GF-D8 (cell line): ENCODE results near the gene EID1.
"Not testable (repeated sequence)": the region's sequence is repeated elsewhere in the genome, so short reads cannot be mapped to it uniquely, and the experiment has no call there.

Experiments
- DNase-seq: peaks from one replicate; lab custom pipeline; 2025; lab: John Stamatoyannopoulos, UW

EID1 gene, protein sequence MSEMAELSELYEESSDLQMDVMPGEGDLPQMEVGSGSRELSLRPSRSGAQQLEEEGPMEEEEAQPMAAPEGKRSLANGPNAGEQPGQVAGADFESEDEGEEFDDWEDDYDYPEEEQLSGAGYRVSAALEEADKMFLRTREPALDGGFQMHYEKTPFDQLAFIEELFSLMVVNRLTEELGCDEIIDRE

DNA sequence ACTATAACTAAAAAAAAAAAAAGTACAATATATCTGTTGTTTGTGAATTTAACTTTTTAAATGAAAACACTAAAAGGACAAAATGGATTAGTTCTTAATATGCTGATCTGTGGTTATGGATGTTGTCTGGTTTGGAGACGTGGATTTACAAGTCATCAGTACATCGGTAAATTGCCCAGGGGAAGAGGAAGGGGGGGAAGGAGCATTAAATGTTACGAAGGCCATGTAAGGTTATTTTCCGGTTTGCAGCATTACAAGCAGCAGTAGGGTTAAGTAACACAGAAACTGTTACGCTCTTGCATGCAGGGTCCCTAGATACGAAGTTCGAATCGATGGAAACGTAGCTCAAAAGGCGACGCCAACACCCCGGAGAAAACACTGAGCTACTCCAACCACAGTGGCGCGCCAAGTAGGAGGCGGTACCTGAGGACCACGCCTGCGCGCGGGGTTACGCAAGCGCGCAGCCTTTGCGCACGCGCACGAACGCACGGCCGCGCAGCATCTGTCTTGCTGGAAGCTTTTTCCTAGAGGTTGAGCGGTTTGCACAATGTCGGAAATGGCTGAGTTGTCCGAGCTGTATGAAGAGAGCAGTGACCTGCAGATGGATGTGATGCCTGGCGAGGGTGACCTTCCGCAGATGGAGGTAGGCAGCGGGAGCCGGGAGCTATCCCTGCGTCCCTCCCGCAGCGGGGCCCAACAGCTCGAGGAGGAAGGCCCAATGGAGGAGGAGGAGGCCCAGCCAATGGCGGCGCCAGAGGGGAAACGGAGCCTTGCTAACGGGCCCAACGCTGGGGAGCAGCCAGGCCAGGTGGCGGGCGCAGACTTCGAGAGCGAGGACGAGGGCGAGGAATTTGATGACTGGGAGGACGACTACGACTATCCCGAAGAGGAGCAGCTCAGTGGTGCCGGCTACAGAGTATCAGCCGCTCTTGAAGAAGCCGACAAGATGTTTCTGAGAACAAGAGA is at the start of gene EID1:
Gene EID1 (plus strand): TSS at position 505 of the 966 bp plus-strand sequence. CDS start 43 bp downstream, at position 548.
- DNase-seq: peak; percentile 62

DNA sequence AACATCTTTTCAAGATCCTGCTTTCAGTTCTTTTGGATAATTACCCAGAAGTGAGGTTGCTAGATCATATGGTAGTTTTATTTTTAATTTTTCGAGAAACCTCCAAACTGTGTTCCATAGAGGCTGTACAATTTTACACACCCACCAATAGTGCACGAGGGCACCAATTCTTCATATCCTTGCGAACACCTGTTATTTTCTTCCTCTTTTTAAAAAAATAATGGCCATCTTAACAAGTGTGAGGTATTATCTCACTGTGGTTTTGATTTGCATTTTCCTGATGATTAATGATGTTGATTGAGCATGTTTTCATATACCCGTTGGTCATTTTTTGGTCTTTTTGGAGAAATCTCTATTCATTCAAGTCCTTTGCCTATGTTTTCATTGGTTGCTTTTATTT is 49.5 kb upstream of the EID1 start:
- no peak for DNase-seq

DNA sequence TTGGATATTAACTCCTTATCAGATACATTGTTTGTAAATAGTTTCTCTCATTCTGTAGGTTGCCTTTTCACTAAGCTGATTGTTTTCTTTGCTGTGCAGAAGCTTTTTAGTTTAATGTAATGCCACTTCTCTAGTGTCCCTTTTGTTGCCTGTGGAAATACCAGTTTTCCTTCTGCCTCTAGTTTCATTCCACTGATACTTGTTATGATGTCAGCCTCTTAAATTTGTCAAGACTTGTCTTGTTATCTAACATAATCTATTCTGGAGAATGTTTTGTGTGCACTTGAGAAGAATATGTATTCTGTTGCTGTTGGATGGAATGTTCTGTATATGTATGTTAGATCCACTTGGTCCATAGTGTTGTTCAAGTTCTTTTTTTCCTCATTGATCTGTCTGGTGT is 49.0 kb upstream of the EID1 start:
- DNase-seq: no peak

DNA sequence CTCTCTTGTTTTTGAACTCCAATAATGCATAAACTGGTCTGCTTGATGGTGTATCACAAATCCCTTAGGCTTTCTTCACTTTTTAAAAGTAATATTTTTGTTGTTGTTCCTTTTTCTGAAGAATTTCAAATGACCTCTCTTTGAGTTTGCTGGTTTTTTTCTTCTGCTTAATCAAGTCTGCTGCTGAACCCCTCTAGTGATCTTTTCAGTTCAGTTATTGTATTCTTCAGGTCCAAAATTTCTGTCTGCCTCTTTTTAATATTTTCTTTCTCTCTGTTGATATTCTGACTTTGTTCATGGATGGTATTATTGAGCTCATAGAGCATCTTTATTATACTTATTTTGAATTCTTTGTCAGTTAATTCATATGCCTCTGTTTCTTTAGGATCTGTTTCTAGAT is 45.3 kb upstream of the EID1 start:
- no peak for DNase-seq

DNA sequence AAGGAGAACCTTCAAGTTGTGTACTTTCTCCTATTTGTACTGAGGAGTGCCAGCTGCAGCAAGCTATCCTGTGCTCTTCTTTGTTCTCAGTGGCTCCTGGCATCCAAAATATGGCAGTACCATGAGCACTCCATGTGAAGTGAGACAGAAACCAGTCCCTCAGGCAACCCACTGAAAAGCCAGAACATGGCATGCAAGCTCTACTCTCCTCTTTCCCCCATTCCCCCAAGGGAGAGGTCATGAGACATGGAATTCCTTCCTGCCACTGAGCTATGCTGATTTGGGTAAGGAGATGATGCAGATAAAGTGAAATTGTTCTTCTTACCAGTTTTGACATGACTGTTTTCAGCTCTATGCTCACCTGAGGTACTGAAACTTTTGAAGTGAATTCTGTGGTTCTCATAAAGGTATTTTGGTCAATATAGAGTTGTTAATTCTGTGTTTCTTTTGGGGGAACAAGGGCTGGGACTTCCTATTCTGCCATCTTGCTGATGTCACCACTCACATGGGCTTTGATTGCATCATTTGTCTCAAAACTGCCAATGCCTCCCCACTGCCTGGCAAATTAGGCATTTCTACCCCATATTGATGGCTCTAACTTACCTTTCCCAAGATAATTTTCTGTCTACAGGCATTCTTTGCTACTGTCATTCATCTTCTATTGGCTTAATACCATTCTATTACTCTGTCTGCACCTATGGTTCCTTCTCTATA is 44.3 kb upstream of the EID1 start:
- no peak for DNase-seq

DNA sequence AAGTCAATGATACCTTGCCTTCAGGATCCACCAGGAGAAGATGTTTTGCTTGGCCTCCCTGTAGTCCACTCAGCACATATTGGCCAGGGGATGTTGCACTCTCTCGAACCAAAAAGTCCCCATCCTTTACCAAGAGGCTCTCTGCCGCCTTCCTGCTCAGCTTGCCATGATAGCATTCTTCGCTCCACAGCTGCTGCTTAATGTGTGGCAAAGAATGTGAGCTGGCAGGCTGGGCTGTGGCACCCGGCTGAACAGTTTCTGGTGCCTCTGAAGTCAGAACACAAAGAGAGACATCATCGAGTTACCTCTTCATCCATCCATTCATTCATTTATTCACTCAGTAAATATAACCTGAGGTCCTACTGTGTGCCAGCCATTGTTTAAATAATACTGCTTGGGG is 43.2 kb upstream of the EID1 start:
- DNase-seq: no peak

DNA sequence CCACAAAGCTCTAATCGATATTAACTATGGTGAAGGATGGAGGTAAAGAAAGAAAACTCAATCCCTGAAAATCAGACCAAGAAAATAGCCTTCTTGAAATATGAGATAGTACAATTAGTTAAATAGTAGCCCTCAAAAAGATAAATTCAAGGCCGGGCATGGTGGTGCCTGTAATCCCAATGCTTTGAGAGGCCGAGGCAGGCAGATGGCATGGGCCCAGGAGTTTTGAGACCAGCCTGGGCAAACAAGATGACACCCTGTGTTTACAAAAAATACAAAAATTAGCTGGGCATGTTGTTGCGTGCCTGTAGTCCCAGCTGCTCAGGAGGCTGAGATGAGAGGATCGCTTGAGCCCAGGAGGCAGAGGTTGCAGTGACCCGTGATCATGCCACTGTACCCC is 35.4 kb upstream of the EID1 start:
- no peak for DNase-seq

DNA sequence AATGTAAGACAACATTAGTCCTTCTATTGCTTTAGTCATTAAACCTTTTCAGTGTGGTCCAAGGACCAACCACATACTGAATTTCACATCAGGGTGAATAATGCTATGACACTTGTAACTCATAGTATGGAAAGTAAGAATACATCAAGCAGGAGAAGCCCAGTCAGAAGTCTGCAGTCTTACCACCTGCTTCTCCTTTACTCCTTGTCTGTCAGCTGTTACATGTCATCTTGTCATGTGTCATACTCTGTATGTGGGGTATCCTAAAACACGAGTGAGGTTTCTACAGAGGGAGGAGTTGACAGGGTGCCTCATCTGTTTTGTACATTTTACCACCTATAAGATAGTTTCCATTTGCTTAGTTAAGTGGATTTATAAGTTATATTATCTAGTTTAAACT is 32.8 kb upstream of the EID1 start:
- DNase-seq: no peak

DNA sequence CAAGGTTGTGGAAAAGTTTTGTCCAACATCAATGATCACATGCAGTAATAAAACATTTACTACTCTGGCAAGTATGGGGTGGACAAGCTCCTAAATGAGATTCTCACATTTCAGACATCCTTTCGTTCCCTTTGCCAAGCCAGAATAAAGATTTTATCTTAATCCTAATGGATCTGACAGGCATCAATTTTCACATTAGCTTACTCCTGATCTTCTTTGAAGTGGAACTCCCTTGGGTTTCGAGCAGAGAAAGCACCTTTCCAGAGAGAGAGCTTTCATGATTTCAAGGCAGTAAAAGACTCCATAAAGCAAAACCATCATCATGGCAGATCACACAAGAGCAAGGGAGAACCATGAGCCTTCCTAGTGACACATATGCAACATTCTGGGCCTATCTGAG is 27.3 kb upstream of the EID1 start:
- DNase-seq: no peak

DNA sequence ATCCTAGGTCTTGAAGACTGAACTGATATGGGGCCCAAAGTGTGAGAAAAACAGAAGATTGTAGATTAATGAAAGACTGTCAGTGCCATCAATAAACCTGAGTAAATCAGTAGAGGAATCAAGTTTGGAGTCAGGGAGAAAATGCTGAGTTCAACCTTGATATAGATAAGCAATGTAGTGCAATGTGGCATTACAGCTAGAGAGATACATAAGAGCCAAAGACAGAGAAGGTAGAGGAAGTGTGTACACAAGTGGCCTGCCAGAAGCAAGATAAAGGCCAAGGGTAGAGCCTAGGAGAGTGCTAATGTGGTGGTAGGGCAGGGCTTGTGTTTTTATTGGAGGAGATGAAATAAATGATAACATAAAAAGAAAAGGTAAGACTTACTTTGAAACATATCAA is 26.0 kb upstream of the EID1 start:
- no peak for DNase-seq

DNA sequence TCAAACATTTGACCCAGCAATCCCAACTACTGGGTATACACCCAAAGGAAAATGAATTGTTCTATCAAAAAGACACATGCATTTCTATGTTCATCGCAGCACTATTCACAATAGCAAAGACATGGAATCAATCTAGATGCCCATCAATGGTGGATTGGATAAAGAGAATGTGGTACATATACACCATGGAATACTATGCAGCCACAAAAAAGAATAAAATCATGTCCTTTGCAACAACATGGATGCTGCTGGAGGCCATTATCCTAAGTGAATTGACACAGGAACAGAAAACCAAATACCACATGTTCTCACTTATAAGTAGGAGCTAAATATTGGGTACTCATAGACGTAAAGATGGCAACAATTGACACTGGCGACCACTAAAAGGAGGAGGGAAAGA is 23.5 kb upstream of the EID1 start:
- not testable (repeated sequence) for DNase-seq

DNA sequence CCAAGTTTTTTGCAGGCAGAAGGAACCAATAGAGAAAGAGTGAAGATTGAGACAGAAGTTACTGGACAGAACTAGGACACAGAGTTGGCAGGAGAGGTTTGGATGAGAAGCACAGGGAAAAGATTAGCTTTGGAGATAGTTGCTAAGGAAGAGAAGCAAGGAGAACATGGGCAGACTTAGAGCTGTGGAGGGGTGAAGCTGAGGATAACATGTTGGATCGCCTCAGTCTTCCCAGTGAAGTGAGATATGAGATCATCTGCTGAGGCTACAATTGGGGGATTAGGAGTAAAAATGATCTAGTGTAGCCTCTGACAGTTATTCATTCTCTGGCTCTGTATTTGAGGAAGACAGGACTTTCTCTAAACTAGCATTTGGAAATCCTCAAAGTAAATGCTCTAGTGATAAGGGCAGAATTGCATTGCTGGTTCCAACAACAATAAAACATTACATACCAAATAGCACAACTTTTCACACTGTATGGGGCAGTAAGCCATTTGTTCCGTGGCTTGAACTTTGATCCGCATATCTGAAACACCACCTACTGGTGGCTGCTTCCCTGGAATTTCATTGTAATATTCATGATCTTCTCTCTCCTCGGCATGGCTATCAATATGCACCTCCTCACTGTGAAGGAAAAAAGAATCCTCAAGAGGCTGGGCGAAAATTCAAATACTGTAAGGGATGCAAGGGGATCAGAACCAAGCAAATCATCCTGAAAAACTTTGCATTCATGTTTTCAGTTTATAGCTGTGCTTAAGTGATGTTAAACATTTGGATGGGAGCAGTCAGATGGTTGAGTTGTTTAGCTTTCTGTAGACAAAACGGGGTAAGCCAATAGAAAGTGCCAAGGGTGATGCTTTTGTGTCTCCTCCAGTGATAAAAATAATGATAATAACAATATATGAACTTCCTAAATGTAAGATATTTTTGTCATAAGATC is 22.2 kb upstream of the EID1 start:
- DNase-seq: no peak

DNA sequence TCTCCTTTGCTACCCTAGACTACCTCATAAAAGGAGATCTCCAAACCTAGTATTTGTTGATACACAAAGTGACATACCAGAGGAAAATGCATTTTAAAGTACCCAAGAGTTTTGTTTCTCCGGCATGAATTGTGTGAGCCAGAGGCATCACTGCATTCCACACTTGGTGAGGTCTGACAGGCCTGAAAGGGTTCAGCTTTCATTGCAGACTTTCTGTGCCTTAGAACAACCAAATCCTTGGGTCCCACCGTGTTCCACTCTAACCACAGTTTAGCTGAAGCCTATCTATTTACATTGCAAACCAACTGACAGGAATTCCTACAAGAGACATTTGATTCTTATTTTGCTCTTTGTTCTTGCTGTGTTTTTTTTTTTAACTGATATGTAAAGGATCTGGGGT is 21.0 kb upstream of the EID1 start:
- DNase-seq: no peak

DNA sequence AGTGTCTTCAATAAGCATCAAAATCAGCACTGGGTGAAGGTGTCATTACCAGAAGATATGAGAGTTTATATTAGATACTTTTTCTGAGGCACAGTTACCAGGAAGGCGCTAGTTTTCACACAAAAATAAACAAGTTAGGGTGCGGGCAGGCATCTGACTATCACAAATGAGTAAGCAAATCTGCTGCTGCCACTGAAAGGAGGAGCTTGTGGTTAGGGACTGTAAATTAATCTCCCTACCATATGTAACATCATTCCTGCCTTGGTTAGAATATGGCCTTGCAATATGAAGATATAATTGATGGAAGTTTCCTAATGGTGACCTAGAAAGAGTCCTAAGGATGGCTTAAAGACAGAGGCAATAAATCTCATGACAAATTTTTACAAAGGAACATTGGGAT is 19.5 kb upstream of the EID1 start:
- no peak for DNase-seq

DNA sequence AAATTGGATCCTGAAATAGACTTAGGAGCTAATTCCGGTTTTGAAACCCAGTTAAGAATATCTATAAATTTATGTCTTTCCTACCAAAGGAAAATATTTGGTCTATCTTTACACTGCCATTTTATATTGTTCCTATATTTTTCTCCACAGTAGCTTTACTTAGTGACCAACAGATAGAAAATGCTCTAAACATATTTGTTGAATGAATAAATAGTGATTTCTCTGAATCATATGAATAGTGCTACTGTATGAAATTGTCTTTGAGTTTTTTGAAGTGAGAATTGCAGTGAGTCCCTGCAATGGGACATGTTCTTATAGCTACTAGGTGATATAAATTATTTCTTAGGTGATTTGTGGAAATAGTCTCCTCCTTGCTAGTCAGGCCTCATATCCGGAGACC is 18.5 kb upstream of the EID1 start:
- no peak for DNase-seq

DNA sequence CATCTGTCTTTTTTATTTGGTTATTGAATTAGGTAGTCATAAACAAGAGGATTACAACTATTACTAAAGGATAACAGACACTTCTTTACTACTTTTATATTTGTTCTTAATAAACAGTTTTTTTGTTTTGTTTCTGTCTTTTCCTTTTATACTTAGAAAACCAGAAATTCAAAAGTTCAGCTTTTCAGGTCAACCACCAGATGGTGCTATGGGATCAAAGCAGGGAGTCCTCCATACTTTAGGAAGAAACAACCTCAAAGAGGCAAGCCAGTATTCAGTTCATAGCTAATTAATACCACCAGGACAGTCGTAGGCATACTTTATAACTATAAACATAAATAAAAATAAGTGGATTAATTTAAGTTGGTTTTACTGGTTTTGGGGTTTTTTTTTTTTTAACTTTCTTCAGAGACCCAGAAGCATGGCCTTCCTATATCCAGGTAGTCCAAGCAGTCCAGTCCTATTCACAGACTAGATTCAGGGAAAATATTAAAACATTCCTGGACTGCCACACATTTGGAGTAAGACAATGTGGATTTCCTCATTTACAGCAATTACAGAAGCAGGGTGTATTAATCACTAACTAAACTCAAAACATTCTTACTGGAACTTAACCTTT is 16.0 kb upstream of the EID1 start:
- DNase-seq: peak; percentile 12

DNA sequence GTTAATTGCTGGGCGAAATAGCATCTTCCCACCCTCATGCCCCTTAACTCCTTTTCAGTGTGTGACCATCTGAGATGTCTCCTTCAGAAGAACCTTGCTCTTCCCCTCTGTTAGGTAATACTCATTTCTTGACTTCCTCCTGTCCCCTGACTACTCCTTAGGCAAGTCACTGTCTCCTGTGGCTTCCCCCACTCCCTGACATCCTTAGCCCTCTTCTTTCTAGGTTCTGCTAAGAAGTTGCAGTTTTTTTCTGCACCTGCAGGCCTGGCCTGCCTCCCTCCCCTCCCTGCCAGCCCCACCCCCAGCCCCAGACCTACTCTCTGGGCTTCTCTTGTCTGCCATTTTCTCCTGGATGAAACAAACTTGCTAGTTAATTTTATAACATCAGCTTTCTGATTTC is 15.2 kb upstream of the EID1 start:
- no peak for DNase-seq

DNA sequence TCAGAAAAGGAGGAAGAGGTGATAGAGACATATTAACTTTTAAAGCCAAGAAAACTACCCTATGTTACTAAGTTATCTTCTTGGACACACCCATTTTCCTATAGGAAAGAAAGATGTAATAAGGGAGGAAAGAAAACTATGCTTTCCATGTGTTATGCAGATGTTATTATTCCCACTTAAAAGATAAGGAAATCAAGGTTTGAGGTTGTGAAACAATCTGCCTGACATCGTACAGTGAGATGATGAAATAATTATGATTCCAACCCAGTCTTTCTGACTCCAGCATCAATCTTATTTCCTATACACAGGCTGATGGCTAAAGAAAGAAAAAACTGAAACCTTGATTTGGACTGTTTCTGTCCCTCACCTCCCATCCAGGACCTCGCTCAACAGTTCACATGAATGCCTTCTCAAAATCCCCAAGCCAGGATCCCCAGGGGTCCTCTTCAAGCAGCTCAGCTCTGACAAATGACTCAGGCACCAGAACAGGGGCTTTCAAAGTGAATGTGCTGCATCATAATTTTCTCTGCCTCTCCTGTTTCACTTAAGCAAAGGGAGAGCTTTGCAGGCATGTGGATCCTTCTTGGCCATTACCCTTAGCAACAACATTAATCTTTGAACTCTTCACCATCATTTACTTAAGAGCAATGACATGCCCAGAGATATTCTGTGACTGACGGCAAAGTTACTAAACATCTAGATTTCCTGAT is 12.4 kb upstream of the EID1 start:
- DNase-seq: no peak

DNA sequence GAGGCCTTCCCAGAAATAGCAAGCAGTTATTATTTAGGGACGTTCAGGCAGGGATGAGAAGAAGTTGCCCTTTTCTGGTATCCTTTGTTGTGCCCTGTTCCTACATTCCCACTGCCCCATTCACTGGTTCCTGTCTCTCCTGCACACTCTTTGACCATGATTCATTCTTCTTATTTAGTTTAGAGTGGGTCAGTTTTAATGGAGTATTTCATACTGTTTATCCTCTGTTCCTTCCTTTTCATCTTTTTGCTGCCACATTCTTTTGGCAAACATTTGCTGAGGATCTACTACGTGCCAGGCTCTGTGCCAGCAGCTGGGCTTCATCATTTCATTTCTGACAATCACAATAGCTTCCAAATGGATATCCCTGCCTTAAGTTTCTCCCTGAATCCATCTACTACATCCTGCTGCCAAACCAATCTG is 11.8 kb upstream of the EID1 start:
- DNase-seq: no peak

DNA sequence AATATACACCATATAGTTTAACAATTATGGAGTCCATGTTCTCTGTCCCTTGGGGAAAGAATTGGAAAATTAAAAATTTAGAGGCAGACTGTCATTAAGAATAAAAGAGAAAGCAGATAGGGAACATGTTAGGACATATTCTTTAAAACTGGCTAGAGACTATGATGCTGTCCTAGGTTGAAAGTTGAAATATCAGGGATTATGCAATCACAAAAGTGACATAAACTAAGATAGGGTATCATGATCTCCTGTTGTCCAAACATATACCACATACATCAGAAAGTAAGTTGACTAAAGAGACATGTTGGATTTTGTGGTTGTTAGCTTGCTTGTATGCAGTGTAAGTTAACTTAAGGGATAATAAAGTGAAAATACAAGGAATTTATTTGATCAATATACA is 9.9 kb upstream of the EID1 start:
- DNase-seq: no peak

DNA sequence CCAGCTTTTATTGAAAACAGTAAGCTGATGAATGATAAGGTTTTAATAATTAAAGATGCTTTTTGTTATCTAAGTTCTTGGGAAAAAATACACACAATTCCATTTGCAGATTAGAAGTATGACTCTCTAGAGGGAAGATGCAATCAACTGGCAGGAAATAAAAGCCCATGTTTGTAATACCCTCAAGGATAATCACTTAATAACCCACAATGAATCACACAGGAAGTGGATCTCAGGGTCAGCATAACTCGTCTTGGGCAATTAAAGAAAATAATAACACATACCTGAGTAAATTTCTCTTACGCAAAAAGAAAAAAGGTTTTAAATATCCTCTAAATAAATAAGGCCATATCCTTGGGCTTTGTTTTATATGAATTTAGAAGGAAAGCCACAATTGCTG is 9.4 kb upstream of the EID1 start:
- DNase-seq: no peak
